GM19395 (cell line): ENCODE data around the gene MCTP1.

Experiments
- ATAC-seq: cut with Tn5 transposase; IDR thresholded peaks from one replicate; pipeline ENCODE4 v1.9.1; 2021; ENCODE audit warnings: mild to moderate bottlenecking, moderate library complexity; ENCODE audit not compliant: unreplicated experiment

The MCTP1 gene

DNA sequence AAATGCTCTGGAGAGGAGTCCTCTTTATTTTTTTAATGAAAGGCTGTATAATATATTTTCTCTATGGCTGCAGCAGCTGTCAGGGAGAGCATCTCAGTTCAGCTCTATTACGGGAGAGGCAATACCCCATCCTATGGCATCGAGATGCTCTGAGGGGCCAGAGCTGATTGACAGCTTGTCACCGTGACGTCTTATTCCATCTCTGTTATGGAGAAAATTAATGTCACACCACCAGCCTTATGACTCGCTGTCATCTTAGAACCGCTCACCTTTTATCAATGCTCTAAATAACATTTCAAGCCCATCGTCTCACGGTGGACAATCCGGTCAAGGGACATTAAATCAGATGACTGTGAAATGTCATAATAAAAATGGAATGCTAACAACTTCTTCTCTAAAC lies 392.9 kb downstream of the MCTP1 start:
- ATAC-seq, result no peak

DNA sequence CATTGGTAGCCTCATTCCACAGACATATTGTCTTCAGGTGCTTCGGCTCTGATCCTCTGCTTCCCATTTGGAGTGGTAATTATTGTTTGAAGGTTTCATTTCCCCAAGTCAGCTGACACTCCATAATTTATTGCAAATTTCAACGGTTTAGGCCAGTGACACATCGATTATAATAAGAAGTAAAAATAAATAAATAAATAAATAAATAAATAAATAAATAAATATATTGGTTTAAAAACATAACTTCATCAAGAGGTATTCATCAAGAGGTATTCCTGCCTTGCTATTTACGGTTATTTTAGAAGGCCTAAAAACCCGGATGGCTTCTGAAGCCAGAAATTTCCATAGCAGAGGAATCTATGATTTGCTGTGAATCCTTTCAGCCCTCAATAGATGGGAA lies 393.3 kb downstream of the MCTP1 start:
- ATAC-seq, result no peak

DNA sequence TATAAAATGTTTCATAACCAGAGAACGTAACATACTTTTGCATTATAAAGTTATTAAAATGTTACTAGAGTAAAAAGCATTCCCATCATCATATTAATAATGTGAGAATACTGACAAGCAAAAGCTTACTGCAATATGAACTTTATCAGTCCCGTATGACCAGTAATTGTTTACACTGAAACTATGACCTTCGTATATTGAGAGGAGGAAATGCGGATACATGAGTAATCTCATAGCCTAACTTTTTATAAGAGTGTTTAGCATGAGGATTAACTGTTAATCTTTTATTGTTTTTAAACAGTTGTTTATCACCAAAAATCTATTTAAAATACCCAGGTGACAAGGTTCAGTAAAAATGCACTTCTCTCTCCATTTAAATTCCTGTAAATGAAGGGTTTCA lies 394.0 kb downstream of the MCTP1 start:
- no peak for ATAC-seq

DNA sequence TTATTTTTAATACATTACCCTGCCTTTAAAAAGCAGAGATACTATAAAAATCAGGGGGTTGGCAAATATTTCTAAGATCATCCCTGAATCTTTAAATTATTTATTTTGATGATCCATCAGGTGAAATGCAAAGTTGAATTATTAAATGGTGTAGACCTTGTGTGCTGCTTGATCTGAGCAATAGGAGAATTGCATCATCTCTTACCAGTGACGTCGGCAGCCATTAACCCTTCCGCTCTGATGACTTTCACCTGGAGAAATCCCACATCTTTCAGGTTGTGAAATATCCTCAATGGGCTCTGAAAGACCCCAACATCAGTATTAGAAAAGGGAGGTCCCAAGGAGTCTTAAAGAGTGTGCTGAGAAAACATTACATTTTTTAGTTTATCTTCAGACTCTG lies 396.2 kb downstream of the MCTP1 start:
- ATAC-seq, result no peak

DNA sequence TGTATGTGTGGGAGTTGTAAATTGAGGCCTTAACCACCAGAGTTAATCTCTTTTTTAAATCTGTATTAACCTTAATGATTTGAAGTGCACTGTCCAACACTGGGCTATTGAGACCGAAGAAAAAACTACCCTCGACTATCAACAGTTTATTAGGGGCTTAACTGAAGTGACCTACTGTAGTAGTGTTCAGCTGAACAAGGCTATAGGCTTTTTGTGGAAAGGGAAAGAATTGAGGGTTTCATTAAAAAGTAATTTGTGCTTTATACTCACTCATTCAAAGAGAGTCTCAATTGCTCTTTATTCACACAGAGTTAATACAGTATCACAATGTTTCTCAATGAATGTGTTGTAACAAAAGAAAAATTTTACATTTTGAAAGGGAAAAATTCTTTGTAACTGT lies 399.0 kb downstream of the MCTP1 start:
- no peak for ATAC-seq

DNA sequence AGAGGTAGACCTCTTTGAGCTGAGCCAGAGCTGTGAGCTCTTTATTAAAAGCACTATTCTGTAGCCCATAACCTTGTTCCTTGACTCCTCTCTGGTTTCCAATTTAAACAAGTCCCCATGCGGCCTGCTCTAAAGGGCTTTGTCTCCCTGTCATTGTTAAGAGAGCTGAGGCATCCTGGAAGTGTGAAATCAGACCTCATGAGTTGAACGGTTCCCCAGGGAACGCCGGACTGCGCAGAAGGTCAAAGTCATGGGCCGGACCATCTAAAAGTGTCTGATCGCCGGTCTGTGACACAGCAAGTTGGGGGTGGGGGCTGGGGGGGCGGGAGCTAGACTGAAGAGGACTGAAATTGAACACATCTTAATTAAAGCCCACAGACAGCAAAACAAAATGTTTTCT lies 400.6 kb downstream of the MCTP1 start:
- ATAC-seq, result no peak

DNA sequence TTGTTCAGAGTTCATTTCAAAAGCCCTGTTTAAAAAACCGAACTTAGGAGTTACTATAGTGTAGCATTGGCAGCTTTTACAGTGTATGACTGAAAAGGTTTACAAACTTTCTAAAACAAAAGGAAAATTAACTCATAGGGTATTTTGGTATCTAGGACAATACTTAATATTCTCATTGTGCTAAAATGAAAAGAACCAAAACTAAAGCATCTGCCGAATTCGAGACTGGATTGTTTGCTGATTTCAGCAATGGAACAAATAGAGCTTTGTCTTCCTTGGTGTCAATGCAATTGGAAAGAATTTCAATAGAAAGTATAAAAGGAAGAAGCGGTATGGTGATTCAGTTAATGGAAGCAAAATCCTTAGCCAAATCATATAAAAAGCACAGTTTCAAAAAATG lies 412.4 kb downstream of the MCTP1 start:
- no peak for ATAC-seq

DNA sequence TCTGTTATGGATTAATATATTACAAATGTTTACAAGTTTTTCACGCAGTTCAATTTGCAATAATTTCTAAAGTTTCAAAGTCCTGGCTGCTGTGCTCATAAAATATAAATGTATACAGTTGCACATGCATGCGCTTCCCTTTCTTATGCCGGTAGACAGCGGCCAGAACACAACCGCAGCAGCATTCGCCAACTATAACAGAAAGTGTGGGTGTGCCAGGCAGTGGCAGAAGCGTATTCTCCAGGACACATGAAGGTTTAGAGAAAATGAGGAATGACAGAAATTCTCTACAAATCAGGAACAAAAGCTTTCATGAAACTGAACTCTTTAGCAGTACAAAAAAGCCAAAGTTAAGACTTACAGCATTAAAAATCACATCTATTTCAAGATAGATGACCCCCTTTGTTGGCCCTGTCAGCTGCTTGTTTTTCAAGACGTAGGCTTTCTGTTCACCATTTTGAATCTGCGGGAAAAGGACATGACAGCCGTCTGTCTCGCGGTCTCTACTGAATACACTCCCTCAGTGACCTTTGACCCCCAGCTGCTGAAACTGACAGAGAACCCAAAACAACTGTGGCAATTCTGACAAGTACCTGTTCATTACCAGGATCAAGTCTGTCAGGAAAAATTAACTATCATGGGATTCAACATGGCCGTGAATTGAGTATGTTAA lies 414.2 kb downstream of the MCTP1 start:
- no peak for ATAC-seq

DNA sequence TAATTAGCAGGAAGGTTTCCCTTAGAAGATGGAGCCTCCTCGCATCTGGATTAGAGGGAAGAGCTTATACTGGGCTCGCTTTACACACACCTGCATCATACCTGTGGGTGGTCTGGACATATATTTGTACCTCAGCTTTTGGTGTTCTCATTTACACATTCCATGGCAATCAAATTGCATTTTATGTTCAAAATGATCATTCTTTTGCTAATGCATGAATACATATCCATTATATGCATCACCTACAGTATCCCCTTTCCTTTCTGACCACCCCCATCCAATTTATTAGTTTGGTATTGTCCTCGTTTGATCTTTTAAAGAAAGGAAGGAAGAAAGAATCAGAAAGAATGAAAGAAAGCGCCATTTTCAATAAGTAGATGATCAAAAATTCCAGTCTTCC lies 415.0 kb downstream of the MCTP1 start:
- no peak for ATAC-seq

DNA sequence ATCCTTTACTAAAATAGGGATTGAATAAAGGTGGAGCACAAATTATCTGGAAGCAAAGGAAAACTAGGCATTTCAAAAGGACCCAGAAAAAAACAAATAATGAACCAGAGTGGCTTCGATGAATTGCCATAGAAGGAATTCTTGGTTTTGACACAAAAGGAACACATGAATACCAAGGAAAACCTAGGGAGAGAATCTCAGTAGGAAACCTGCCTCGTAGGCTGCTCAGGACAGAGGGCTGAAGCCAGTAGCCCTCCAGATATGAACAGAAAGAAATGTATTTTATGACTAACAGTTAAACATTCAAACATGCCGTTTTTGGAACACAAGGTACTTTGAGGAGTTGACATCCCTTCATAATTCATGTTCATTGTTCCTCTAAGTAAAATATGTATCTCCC lies 420.9 kb downstream of the MCTP1 start:
- ATAC-seq, result no peak

DNA sequence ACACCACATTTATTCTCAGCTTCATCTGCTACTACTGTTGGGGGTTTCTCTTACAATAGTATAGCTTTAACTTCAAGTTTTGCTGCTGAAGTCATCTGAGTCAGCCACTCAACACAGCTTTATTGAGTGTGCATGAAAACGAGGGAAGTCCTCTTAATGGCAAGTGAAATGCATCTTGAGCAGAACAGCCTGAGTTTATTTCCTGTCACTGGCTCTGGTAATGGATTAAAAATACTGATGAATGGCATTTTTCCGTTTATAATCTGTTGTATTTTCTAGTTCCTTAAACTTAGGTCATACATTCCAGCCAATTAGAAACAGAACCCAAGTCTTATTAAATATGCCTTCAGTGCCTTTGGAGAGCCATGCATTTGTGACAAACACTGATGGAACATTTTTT lies 427.8 kb downstream of the MCTP1 start:
- ATAC-seq, result no peak

DNA sequence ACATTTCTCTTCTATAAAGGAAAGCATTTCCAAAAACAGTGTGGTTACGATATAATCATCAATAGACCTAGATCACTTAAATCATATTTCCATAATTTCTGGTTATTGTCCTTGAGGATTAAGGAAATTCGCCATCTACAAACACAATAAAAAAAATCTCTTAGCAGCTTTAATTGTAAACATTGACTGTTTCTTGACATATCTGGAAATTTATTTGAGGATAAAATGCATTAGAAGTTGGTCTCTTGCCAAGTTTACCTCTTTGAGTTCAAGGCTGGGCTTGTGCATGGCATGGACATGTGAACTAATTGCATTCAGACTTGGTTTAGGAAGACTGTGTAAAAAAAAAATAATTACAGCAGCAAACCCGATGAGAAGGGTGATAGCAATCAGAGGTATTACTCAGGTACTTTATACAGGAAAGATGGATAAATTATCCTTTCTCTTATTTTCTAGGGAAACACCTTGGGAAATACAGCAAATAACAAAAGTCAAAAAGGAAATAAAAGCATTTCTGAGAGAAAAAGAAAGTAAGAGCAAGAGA lies 428.6 kb downstream of the MCTP1 start:
- ATAC-seq, result no peak

DNA sequence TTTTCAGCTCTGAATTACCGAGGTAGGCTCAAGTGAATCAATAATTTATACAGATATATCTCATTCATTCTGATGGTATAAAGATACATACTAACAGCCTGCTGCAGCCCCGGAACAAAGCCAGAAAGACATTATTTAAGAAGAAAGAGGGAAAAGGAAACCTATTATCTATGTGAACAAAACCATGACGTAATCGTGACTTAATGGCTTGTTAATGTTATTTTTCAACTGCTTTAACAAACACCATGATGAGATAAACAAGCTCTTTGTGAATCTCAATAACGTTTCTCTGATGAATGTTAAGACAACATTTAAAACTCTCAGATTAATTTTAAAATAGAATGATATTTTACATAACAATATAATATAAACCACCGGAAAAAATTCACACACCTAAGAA lies 429.4 kb downstream of the MCTP1 start:
- no peak for ATAC-seq

DNA sequence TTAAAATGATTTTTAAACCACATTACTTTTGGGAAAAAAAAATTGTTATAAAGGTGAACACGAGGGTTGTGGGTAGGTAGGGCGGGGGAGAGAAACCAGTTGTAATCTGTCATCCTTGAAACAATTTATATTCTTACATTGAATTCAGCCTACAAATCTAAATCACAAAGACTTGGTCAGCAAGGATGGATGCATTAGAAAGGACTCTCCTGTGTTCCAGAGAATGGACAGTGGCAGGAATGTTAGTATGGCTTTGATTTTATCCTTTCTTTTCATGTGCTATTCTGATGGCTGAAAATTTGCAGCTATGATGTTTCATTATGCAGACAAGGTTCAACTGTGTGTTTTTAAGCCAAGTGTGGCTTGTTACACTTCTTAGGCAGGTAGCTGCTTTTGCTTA lies 431.8 kb downstream of the MCTP1 start:
- ATAC-seq, result no peak

DNA sequence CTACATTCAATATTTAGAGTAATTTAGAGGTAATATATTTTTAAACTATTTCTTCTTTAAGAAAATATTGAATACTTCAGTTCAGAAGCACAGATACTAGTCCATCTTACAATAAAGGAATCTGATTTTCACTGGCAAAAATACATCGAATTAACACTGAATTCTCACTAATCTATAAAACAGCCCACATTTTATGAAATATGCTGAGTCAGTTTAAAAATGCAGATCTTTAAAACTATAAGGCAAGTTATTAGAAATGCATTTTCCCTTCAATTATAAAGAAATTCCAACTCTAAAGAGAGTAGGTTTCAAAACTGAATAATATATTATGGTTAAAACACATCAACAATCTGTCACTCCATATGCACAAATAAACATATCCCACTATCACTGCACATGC lies 433.9 kb downstream of the MCTP1 start:
- no peak for ATAC-seq

DNA sequence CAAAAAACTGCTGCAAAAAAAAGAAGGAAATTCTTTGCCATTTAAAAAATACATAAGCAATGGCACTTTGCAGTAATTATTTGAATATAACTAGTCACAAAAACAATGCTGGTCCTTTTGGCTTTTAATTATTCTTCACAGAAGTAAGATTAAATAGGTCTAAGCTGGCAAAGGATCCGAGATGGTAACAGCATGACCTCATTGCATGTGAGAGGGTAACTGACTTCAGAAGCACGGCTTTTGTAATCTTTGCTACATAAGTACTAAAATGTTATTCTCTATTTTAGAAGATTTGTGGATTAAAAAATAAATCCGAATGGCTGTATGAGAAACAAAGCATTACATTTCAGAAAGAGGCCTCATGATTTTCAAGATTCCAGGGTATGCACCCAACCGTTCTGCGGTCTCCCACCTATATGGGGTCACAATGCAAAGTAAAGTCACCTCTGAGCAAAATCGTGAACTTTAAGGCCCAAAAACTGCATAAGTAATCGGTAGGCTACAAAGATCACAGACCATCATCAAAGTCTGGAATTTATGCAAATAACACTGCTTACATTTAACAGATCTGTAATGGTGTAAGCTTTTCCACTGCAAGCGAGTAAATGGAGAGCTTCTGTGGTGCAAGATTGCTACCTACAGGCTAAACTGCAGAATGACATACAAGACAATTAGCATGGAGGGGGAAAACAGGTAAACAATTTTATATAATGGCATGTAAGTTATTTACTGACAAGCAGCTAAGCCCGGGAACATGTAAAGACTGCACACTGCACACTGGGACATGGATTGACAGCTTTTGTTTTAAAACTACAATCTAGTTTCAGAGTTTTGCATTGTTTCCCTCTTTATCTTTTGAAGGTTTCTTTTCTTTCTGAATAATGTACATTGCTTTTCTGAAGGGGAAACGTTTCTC lies 434.8 kb downstream of the MCTP1 start:
- peak; percentile 95 for ATAC-seq

DNA sequence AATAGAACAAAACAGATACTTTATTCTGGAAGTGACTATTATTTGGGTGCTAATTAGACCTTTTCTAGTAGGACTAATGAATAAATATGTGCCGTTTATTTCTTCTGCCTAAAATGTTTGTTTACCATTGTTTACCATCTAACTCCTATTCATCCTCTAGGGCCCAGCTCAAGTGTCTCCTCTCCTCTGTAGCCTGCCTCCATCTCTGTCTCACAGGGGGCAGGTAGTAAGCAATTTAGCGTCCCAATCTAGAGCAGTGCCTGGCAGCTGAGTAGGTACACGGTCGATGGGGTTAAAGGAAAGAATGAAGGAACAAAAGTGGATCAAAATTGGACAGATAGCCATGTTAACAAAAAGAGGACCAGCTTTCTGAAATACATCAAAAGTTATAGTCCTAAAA lies 435.6 kb downstream of the MCTP1 start:
- no peak for ATAC-seq

DNA sequence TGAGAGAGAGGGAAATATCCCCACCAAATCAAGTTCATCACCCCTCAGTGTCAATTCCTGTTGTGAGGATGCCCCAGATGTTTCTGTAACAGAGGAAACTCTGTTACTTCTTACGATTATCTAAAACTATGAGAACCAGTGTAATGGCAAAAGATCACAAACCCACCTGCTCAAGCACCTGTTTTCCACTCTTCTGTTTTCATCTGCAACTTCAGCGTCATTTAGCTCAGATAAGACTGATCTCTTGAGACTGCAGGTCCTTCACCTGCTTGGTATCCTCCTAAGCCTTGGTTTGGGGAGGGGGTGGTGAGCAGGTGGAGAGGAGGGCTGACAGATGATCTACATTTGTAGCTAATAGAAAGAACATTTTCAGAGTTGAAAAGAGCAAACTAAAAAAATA lies 437.2 kb downstream of the MCTP1 start:
- no peak for ATAC-seq

DNA sequence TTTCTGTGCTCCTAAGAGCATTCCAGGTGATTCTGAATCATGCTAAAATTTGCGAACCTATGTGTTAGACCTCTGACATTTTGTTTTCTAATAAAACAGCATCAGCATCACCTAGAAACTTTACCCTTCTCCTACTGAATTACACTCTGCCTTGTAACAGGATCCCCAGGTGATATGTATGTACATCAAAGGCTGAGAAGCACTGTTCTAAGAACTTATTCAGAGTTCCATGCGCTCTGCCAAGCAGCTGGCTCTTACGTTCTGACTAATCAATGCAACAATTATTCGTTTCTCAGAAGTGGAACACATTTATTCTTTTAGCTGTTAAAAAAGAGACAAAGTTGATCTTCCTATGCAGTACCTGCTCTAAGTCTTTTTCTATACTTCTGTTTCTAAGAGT lies 437.9 kb downstream of the MCTP1 start:
- ATAC-seq, result no peak

DNA sequence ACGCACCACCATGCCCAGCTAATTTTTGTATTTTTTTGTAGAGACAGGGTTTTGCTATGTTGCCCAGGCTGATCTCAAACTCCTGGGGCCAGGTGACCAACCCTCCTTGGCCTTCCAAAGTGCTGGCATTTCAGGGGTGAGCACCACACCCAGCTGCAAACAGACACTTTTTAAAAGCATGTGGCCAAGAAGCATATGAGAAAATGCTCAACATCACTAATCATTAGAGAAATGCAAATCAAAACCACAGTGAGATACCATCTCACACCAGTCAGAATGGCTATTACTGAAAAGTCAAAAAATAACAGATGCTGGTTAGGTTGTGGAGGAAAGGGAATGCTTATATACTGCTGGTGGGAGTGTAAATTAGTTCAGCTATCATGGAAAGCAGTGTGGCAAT lies 439.2 kb downstream of the MCTP1 start:
- ATAC-seq, result peak; percentile 47

DNA sequence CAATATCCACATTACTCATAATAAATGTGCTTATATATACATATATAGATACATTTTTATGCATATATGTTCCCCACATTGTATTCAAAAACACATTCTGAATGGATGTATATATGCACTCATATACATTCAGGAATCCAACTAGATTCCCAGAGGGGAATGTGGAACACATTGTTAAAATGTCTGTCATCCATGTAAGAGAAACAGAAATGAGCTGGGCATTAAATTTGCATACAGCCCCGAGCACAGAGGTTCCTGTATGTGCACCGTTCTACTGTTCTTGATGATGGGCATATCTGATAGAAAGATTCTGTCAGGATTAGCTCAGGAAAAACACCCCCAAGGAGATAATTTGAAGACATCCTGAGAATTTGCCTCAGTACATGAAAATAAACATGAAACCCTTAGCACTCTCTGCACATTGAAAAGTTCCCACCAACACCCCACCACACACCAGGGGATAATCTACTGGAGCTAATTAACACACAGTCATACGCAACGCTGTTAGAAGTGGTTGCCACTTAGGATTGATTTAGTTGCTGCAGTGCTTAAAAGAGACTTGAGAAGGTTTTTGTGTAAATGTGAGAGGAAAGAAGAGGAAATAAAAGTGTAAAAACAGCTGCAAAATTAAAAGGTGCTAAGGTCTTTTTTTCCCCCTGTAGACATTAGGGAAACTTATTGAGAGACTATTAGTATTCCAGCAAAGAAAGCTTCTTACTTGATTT lies 443.1 kb downstream of the MCTP1 start:
- no peak for ATAC-seq

DNA sequence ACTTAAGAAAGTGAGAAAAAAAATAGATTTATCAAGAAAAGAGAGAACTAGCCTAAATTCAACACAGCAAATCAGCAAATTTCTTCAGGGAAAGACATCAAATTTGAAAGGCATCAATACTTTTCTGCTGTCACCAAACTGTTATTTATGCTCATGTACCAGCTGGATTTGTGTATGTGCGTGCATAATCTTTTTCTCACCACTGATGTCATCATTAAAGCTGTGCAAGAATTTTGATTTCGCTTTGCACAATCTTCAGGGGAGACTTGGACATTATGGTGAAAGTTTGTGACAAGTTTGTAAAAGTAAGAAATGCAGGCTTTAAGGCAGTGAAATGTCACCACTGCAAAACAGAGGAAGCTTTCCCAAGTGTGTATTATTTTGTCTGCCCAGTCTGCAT lies 451.0 kb downstream of the MCTP1 start:
- ATAC-seq, result no peak
